Breast epithelium (tissue), 3 donors: ENCODE measurements around the gene ENTPD2.

ENCODE experiments used
- POLR2AphosphoS5 ChIP-seq, 3 donors: sonication (generic); formaldehyde crosslinking; IDR thresholded peaks; one replicate each; pipeline ENCODE4 v1.6.1; 2017; ENCODE audit warnings: antibody characterized with exemption in 3 of 3
- TF ChIP-seq, protein P1 (sequence below), 3 donors: fragments of 450-650 bp; IDR thresholded peaks; one replicate each; pipeline ENCODE4 v1.5.1; 2016 to 2017; ENCODE audit warnings: antibody characterized with exemption in 3 of 3, mild to moderate bottlenecking in 3 of 3, moderate library complexity in 3 of 3

DNA sequence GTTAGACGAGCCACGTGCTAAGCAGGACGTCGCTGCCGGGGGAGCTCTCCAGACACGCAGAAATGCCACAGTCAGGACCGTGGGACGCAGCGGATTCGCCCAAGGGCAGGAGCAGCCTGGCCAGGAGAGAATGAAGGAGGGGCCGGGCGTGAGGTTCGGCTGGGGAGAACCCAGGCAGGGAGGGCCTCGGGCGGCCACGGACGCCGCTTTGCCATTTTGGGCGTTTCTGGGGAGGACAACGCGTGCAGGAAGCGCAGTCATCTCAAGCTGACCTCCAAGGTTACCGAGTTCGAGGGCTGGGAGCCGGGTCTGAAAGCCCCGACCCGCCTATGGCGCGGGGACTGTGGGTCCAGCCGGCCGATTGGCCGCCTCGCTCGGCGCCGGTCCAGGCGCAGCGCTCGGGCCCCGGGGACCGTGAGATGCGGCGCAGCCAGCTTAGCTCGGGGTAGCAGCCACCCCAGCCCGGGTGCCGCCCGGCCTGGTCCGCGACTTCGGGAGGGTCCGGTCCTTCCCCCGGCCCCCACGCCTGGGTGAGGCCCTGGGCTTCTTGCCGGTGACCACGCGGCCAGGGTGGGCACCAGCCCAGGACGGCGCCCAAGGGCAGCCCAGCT is 32.2 kb upstream of the ENTPD2 start:
- TF ChIP-seq, protein P1, sequence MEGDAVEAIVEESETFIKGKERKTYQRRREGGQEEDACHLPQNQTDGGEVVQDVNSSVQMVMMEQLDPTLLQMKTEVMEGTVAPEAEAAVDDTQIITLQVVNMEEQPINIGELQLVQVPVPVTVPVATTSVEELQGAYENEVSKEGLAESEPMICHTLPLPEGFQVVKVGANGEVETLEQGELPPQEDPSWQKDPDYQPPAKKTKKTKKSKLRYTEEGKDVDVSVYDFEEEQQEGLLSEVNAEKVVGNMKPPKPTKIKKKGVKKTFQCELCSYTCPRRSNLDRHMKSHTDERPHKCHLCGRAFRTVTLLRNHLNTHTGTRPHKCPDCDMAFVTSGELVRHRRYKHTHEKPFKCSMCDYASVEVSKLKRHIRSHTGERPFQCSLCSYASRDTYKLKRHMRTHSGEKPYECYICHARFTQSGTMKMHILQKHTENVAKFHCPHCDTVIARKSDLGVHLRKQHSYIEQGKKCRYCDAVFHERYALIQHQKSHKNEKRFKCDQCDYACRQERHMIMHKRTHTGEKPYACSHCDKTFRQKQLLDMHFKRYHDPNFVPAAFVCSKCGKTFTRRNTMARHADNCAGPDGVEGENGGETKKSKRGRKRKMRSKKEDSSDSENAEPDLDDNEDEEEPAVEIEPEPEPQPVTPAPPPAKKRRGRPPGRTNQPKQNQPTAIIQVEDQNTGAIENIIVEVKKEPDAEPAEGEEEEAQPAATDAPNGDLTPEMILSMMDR (IDR thresholded peaks at IDR 0.05): peak in 1 of 3 donors; percentile 7
- no peak for TF ChIP-seq POLR2AphosphoS5 (IDR thresholded peaks at IDR 0.05)
